Prostate gland (tissue), 2 donors: ENCODE results near the gene C2orf92.

Source experiments
- POLR2A ChIP-seq: fragments of 450-650 bp; IDR thresholded peaks from one replicate; pipeline ENCODE4 v1.6.1; 2016; ENCODE audit warnings: antibody characterized with exemption, mild to moderate bottlenecking
- TF ChIP-seq, protein P1 (sequence below), 4 experiments: fragments of 200-600 bp in 2 of 4; fragments of 450-650 bp in 2 of 4; sonication (generic) in 2 of 4; IDR thresholded peaks; 1 replicate in 3 of 4; 2 replicates in 1 of 4; pipeline ENCODE4 v1.5.1; 2016 to 2019; ENCODE audit warnings: antibody characterized with exemption in 4 of 4, mild to moderate bottlenecking in 2 of 4, moderate library complexity in 2 of 4

DNA sequence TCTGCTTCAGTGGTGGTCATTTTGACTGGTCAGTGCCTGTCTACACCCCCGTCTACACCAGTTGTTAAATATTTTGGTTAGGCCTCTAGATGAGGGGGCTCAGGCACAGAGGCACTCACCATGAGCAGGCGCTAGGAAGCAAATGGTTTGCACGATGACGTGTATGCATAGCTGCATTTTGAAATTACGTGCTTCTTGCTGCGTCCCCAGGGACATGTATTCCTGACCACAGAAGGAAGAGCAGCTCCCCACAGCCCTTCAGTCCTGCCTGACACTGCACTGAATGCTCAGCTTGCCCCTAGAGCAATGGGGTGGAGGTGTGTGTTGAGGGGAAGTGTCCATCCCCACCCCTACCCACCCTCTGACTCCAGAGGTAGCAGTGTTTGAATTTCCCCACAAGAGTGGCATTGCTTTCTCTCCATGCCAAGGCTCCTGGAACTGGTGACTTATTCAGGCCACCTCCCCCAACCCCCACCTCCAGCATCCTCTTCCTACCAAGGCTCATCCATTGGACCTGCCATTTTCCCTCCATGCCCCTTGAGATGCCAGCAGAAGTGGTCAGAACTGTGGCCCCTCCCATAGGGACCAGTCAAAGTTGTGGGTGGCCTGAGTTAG, 32.4 kb downstream of the C2orf92 start:
- TF ChIP-seq, protein P1, sequence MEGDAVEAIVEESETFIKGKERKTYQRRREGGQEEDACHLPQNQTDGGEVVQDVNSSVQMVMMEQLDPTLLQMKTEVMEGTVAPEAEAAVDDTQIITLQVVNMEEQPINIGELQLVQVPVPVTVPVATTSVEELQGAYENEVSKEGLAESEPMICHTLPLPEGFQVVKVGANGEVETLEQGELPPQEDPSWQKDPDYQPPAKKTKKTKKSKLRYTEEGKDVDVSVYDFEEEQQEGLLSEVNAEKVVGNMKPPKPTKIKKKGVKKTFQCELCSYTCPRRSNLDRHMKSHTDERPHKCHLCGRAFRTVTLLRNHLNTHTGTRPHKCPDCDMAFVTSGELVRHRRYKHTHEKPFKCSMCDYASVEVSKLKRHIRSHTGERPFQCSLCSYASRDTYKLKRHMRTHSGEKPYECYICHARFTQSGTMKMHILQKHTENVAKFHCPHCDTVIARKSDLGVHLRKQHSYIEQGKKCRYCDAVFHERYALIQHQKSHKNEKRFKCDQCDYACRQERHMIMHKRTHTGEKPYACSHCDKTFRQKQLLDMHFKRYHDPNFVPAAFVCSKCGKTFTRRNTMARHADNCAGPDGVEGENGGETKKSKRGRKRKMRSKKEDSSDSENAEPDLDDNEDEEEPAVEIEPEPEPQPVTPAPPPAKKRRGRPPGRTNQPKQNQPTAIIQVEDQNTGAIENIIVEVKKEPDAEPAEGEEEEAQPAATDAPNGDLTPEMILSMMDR (IDR thresholded peaks at IDR 0.05): no peak
- TF ChIP-seq POLR2A: no peak
